ENCODE results near the gene RFC5. TPM values are rescaled to one million over a fixed set of nuclear protein-coding genes. Genes with fewer than 3 reads are reported as not detected.

The RFC5 gene
- total and polyA plus RNA-seq, 4 donors = 5.4 to 26.4 (median 6.7) TPM

DNA sequence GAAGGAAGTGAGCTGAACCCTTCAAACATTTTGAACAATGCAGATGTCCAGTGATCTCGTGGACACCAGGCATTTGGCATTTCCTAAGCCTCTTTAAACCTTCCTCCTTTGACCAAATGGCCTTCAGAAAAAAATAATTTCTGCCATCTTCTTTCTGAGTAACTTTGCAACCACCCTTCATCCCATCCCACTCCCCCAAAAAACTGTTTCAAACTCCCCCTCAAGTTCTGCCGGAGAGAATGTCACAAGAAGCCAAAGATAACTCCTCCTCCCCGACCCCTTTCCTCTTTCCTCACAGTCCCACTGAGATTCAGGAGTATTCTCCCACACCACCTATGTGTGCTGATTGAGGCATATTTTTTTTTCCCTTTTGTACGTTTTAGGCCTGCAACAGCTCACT lies 49.5 kb upstream of the RFC5 start:
- Histone ChIP-seq H3K4me1 (ENCODE audit: control insufficient read depth in 4 of 4, insufficient read depth in 4 of 4, low read length in 3 of 4) (peaks cover 0 to 7% (median 5%) of the 10 kb centered on the region in 4 donors), H3K27me3 (ENCODE audit: control insufficient read depth in 4 of 4, insufficient read depth in 4 of 4, low read length in 3 of 4) (peaks cover 0 to 3% (median 0%) of the 10 kb centered on the region in 4 donors), H3K9ac (ENCODE audit: low read depth in 1 of 2, low read length in 2 of 2) (no peak overlapping the region), H3K36me3 (ENCODE audit: control insufficient read depth in 4 of 4, insufficient read depth in 3 of 4, low read depth in 1 of 4, low read length in 3 of 4) (no peaks in the 10 kb centered on the region), H3K4me3 (ENCODE audit: low read depth in 1 of 3, low read length in 3 of 3) (no peak overlapping the region), H3K9me3 (ENCODE audit: control insufficient read depth in 4 of 4, low read length in 3 of 4) (peaks cover 0 to 9% (median 4%) of the 10 kb centered on the region in 4 donors), H3K27ac (ENCODE audit: low read depth in 1 of 2, low read length in 2 of 2) (no peak overlapping the region)
- DNase-seq (ENCODE audit: low spot score) = no peak
- 41% methylated on average over 4 of the region's 4 CpGs for WGBS
- TF ChIP-seq, protein P1, sequence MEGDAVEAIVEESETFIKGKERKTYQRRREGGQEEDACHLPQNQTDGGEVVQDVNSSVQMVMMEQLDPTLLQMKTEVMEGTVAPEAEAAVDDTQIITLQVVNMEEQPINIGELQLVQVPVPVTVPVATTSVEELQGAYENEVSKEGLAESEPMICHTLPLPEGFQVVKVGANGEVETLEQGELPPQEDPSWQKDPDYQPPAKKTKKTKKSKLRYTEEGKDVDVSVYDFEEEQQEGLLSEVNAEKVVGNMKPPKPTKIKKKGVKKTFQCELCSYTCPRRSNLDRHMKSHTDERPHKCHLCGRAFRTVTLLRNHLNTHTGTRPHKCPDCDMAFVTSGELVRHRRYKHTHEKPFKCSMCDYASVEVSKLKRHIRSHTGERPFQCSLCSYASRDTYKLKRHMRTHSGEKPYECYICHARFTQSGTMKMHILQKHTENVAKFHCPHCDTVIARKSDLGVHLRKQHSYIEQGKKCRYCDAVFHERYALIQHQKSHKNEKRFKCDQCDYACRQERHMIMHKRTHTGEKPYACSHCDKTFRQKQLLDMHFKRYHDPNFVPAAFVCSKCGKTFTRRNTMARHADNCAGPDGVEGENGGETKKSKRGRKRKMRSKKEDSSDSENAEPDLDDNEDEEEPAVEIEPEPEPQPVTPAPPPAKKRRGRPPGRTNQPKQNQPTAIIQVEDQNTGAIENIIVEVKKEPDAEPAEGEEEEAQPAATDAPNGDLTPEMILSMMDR (IDR thresholded peaks at IDR 0.05; ENCODE audit: low read depth, low read length, missing input control) = no peak
- no peak for TF ChIP-seq TAF1 (conservative IDR thresholded peaks at IDR 0.05)
- no peak for TF ChIP-seq NR2F2 (IDR thresholded peaks at IDR 0.05)
- TF ChIP-seq RXRA (IDR thresholded peaks at IDR 0.05) = no peak
- TF ChIP-seq HNF4A (conservative IDR thresholded peaks at IDR 0.05) = no peak
- no peak for TF ChIP-seq EGR1 (IDR thresholded peaks at IDR 0.05; ENCODE audit: low read depth in 2 of 2)
- TF ChIP-seq HNF4G (IDR thresholded peaks at IDR 0.05) = no peak
- TF ChIP-seq, protein P2, sequence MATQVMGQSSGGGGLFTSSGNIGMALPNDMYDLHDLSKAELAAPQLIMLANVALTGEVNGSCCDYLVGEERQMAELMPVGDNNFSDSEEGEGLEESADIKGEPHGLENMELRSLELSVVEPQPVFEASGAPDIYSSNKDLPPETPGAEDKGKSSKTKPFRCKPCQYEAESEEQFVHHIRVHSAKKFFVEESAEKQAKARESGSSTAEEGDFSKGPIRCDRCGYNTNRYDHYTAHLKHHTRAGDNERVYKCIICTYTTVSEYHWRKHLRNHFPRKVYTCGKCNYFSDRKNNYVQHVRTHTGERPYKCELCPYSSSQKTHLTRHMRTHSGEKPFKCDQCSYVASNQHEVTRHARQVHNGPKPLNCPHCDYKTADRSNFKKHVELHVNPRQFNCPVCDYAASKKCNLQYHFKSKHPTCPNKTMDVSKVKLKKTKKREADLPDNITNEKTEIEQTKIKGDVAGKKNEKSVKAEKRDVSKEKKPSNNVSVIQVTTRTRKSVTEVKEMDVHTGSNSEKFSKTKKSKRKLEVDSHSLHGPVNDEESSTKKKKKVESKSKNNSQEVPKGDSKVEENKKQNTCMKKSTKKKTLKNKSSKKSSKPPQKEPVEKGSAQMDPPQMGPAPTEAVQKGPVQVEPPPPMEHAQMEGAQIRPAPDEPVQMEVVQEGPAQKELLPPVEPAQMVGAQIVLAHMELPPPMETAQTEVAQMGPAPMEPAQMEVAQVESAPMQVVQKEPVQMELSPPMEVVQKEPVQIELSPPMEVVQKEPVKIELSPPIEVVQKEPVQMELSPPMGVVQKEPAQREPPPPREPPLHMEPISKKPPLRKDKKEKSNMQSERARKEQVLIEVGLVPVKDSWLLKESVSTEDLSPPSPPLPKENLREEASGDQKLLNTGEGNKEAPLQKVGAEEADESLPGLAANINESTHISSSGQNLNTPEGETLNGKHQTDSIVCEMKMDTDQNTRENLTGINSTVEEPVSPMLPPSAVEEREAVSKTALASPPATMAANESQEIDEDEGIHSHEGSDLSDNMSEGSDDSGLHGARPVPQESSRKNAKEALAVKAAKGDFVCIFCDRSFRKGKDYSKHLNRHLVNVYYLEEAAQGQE (IDR thresholded peaks at IDR 0.05) = no peak
- TF ChIP-seq, protein P3, sequence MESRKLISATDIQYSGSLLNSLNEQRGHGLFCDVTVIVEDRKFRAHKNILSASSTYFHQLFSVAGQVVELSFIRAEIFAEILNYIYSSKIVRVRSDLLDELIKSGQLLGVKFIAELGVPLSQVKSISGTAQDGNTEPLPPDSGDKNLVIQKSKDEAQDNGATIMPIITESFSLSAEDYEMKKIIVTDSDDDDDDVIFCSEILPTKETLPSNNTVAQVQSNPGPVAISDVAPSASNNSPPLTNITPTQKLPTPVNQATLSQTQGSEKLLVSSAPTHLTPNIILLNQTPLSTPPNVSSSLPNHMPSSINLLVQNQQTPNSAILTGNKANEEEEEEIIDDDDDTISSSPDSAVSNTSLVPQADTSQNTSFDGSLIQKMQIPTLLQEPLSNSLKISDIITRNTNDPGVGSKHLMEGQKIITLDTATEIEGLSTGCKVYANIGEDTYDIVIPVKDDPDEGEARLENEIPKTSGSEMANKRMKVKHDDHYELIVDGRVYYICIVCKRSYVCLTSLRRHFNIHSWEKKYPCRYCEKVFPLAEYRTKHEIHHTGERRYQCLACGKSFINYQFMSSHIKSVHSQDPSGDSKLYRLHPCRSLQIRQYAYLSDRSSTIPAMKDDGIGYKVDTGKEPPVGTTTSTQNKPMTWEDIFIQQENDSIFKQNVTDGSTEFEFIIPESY (IDR thresholded peaks at IDR 0.05) = no peak
- TF ChIP-seq, protein P4, sequence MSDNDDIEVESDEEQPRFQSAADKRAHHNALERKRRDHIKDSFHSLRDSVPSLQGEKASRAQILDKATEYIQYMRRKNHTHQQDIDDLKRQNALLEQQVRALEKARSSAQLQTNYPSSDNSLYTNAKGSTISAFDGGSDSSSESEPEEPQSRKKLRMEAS (IDR thresholded peaks at IDR 0.05) = no peak
- no peak for TF ChIP-seq YY1 (IDR thresholded peaks at IDR 0.05)

DNA sequence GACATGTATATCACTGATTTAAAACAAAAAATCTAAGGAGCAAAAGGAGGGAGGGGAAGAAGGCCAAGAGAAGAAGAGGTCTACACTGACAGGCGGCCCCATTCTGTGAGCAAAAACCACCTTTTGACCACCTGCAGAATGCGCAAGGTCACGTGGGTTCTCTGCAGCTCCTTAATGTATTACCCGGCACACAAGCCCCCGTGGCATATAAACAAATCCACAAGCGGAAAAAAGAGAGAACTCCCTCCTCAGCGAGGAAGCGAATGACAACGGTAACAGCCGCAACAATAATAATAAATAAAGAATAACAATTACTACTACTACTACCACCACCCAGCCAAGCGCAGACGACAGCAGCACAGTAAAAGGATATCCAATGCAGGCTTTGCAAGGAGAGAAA lies 49.0 kb upstream of the RFC5 start:
- Histone ChIP-seq H3K4me3 (ENCODE audit: low read depth in 1 of 3, low read length in 3 of 3) (no peak overlapping the region), H3K27me3 (ENCODE audit: control insufficient read depth in 4 of 4, insufficient read depth in 4 of 4, low read length in 3 of 4) (peaks cover 0 to 3% (median 0%) of the 10 kb centered on the region in 4 donors), H3K36me3 (ENCODE audit: control insufficient read depth in 4 of 4, insufficient read depth in 3 of 4, low read depth in 1 of 4, low read length in 3 of 4) (no peaks in the 10 kb centered on the region), H3K4me1 (ENCODE audit: control insufficient read depth in 4 of 4, insufficient read depth in 4 of 4, low read length in 3 of 4) (peaks cover 0 to 7% (median 5%) of the 10 kb centered on the region in 4 donors), H3K27ac (ENCODE audit: low read depth in 1 of 2, low read length in 2 of 2) (no peak overlapping the region), H3K9me3 (ENCODE audit: control insufficient read depth in 4 of 4, low read length in 3 of 4) (peaks cover 0 to 9% (median 4%) of the 10 kb centered on the region in 4 donors), H3K9ac (ENCODE audit: low read depth in 1 of 2, low read length in 2 of 2) (no peak overlapping the region)
- WGBS = 22% methylated on average over 12 of the region's 12 CpGs
- no peak for TF ChIP-seq YY1 (IDR thresholded peaks at IDR 0.05)
- no peak for TF ChIP-seq FOXA1 (IDR thresholded peaks at IDR 0.05)
- TF ChIP-seq, protein P4 (IDR thresholded peaks at IDR 0.05) = no peak
- no peak for TF ChIP-seq TAF1 (conservative IDR thresholded peaks at IDR 0.05)
- TF ChIP-seq NR2F2 (IDR thresholded peaks at IDR 0.05) = no peak
- TF ChIP-seq HNF4A (conservative IDR thresholded peaks at IDR 0.05) = no peak
- TF ChIP-seq EGR1 (IDR thresholded peaks at IDR 0.05; ENCODE audit: low read depth in 2 of 2) = no peak
- no peak for TF ChIP-seq JUND (IDR thresholded peaks at IDR 0.05)
- TF ChIP-seq HNF4G (IDR thresholded peaks at IDR 0.05) = no peak
- TF ChIP-seq FOXA2 (IDR thresholded peaks at IDR 0.05) = no peak
- TF ChIP-seq, protein P3 (IDR thresholded peaks at IDR 0.05) = no peak
- no peak for TF ChIP-seq RXRA (IDR thresholded peaks at IDR 0.05)
- no peak for TF ChIP-seq GABPA (IDR thresholded peaks at IDR 0.05 in 1 of 2, conservative IDR thresholded peaks at IDR 0.05 in 1 of 2)
- TF ChIP-seq, protein P2 (IDR thresholded peaks at IDR 0.05) = no peak
- no peak for DNase-seq (ENCODE audit: low spot score)
